Umbilical cord (tissue), 2 donors: ENCODE measurements around the gene LARGE2. TPM values are rescaled to one million over a fixed set of nuclear protein-coding genes. Genes with fewer than 3 reads are reported as not detected.

Experiments
- DNase-seq: peaks from one replicate; pipeline ENCODE4 v3.0.0-alpha.2; 2015; ENCODE audit warnings: low spot score
- total RNA-seq: library from RNA; depleted of rRNA; stranded (reverse); fragments of >200 nt; gene quantifications from one replicate; pipeline ENCODE4 v1.2.3, GENCODE V29; 2014; ENCODE audit warnings: low replicate concordance; ENCODE audit not compliant: insufficient read depth

LARGE2 gene
- not detected for total RNA-seq

GRCh38 chr11:45922425-45923082 is at the start of gene LARGE2:
Gene LARGE2, plus strand, starts transcription at chr11:45922656. Its CDS starts 227 bp downstream, at chr11:45922883.
- DNase-seq, result no peak

- no peak for DNase-seq
Measured at GRCh38 chr11:45876401-45876800, 46.1 kb upstream of the LARGE2 start.

DNA sequence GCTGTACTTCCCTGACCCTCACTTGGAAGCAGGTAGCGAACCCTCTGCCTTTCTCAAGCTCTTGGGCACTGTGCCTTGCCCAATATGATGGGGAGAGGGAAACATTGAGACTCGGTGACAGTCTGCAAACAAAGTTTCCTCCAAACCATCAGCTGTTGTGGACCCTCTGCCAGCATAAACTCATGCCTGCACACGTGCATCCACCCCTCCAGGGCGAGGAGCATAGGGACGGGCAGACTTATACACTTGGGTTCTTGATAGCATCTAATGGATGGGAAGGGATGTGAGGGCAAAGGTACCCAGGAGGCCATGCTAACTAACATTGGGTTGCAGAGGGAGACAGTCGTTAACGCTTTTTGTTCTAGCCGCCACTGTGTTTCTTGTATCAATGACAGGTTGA is 45.2 kb upstream of the LARGE2 start:
- no peak for DNase-seq

GRCh38 chr11:45877845-45878244 is 44.6 kb upstream of the LARGE2 start:
- no peak for DNase-seq

GRCh38 chr11:45879803-45880686 is 42.4 kb upstream of the LARGE2 start:
- peak; percentile 46 for DNase-seq

- DNase-seq, result no peak
Measured at GRCh38 chr11:45880772-45881570, 41.5 kb upstream of the LARGE2 start.

- DNase-seq, result no peak
Measured at GRCh38 chr11:45881708-45882368, 40.6 kb upstream of the LARGE2 start.

DNA sequence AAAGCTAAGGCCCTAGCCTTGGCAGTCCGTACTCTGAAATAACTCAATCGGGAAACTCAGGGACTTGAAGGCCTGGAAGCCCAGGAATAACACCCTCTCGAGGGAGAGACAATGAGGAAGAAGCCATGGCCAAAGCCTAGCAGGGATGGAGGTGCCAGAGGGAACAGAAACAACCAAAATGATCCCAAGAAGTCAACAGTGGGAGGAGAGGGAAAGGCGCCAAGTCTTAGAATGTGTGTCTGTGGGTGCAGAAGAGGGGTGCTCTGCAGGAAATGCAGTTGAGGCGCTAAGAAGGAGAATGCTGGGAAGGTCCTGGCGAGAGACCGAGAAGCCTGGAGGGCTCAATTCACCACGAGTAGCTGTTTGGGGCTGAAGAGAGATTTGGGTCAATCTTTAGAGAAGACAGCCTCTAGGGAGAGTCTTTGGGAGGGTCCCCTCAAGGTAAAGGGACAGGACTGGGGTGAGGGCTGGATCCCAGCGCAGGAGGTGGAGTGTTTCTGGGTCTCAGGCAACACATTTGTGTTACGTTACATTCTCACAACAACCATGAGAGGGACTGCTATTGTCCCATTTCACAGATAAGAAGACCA is 37.8 kb upstream of the LARGE2 start:
- no peak for DNase-seq

DNA sequence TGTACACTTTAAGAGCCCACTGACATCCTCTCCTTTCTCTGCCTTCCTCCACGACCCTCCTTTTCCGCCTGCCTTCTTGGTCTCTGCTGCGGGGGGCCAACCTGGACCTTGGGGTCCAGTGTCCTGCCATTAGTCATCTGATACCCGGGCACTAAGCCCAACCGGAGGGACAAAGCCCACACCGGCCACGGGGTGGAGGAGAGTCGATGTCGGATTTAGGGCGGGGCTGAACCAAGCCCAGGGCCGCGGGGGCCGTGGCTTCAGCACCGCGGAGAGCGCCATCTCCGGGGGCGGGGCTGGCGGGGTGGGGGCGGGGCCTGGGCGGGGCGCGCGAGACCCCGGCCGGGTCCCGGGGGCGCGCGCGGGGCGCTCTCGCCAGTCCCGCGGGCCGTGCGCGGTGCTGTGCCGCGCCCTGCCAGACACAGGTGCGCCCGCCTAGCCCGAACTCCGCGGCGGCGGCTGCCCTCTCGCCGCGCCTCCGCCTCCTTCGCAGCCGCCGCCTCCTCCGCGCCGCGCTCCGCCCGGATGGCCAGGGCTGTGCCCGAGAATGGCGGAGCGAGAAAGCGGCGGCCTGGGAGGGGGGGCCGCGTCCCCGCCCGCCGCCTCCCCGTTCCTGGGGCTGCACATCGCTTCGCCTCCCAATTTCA is 37.1 kb upstream of the LARGE2 start, which contains the start of gene MAPK8IP1:
MAPK8IP1 (plus strand) TSS at position 378 of the 647 bp plus-strand sequence; CDS start at position 548, 170 bp downstream.
- no peak for DNase-seq

DNA sequence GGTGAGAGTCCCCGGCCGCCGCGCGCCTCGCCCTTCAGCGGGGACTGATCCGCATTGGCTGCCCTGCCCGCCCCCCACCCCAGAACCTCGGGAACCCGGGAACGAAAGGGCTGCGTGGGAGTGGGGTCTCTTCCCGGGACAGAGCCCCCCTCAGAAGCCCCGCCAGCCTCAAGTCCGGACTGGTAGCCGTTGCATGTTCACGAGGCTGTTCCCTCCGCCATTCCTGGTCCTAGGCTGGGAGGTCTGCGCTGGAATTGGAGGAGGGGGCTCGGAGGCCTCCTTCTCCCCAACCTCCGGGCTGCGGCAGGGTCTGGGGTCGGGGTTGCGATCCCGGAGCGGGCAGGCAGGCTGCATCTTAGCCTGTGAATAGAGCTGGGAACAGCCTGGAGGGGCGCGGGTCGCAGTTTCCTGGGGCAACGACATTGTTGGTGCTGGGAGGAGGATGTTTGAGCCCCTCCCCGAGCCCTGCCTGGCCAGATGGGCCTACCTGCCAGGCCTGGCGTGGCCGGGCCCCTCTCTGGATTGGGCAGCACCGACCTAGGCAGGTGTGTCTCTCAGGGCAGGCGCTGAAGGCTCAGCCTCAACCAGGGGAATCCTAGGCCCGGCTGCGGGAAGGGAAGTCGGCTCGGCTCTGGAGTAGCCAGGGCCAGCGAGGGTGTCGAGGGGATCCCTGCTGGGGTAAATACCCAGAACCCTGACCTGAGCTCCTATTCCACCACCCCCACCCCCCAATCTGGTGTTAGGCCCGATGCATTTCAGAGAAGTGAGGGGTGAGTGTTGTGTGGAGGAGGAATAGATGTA is 36.3 kb upstream of the LARGE2 start:
- DNase-seq, result no peak

DNA sequence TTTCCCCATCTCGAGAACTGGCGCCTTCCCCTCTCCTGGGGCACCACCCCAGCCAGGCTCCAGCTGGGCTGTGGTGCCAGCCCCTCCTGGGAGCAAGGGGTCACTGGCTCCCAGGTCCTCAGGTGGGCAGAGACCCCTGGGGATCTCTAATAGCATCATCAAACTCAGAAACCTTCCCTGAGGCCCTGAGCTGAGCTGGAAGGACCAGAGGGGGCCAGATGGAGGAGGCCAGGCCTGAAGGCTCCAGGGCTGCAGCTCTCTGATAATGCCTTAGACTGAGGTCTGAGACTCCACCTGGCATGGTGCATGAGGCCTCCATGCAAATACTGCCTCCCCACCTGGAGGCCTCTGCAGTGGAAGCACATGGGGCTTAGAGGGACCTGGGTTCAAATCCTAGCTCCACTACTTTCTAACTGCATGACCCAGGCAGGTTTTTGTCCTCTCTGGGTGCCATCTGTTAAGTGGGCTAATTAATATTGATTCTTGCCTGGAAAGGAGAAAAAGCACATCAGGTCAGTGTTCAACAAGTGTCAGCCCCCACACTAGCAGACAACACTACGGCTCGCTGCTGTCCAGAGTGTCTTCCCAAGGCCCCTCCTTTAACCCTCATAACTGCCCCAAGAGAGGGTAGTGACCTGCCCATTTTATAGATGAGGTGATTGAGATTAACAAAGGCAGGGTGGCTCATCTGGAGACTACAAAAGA is 35.5 kb upstream of the LARGE2 start:
- no peak for DNase-seq

GRCh38 chr11:45887587-45887986 is 34.9 kb upstream of the LARGE2 start:
- DNase-seq, result no peak

DNA sequence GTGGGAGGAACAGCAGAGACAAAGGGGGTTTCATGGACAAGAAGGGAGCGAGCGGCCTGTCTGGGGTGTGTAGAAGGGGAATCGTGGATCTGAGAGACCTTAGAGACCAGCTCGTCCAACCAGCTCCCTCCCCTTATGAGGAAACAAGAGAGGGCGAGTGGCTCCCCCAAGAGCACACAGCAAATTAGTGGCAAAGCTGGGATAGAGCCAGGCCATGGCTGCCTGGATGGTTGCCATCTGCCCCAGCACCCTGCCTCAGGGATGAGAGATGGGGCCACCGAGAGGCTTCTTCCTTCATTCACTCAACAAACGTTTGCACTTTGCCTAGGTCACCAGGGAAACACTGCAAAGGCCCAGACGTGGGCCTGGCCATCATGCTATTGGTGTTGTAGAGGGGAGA is 32.9 kb upstream of the LARGE2 start:
- no peak for DNase-seq

DNA sequence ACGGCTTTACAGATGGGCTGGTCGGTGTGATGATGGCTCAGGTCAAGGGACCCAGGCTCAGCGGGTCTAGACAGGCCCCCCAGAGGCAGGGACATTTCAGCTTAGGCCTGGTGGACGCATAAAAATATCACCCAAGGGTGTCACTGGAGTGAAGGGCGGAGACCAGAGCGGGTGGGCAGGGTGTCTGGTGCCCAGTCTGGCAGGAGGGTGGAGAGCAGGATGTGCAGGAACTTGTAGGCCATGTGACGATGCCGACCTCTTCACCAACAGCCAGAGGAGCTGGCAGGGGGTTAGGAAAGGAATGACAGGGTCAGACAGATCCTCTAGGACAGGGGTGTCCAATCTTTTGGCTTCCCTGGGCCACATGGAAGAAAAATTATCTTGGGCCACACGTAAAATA is 32.5 kb upstream of the LARGE2 start:
- no peak for DNase-seq

GRCh38 chr11:45890886-45891550 is 31.4 kb upstream of the LARGE2 start:
- no peak for DNase-seq

GRCh38 chr11:45892856-45893255 is 29.6 kb upstream of the LARGE2 start:
- DNase-seq, result no peak

DNA sequence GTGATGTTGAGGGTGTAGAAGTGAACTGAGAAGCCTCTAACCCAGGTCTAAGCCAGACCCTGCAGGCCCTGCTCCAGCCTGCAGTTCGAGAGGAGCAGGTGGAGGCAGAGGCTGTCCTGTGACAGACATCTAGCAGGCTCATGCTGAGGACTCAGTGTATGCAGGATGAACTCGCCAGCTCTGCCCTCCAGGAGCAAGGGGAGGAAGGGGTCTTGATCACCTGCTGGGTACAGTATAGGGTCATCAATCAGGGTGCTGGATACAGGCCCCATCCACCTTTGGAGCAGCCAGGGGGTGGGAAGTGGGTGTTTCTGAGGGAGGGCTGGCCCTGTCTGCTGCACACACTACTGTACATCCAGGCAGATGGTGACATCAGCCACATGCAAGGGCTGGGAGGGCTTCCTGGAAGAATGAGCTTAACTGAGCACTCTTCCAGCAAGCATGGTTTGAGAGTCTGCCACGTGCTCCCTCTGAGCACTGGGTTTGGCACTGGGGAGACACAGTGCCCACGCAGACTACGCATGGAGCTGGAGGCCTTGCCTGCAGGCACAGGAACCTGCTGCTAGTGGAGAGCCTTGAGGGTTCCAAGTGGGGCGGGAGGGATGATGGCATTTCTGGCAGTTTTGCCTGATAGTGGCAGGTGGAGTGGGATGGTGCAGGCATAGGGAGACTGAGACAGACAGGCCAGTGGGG is 27.8 kb upstream of the LARGE2 start:
- no peak for DNase-seq
